H9 (cell line): Measurements from ENCODE around the gene CDH3. TPM values are rescaled to one million over a fixed set of nuclear protein-coding genes. Genes with fewer than 3 reads are reported as not detected.

Source experiments
- DNase-seq: peaks from one replicate; pipeline ENCODE4 v3.0.0-alpha.2; 2017
- H2AFZ ChIP-seq: one replicate; pipeline ENCODE4 v1.6.1; 2013; ENCODE audit warnings: mild to moderate bottlenecking, low read length, control low read depth, moderate library complexity
- H2AK5ac ChIP-seq: 2 replicates; pipeline ENCODE4 v1.6.1; 2013; ENCODE audit warnings: low read length, control low read depth, mixed read lengths; ENCODE audit not compliant: insufficient read length
- H2BK120ac ChIP-seq: one replicate; pipeline ENCODE4 v1.6.1; 2013; ENCODE audit warnings: low read depth, mild to moderate bottlenecking, low read length, control low read depth, inconsistent platforms; ENCODE audit not compliant: poor library complexity, severe bottlenecking
- H2BK12ac ChIP-seq: 2 replicates; pipeline ENCODE4 v1.6.1; 2013; ENCODE audit warnings: low read length, control low read depth, mixed read lengths, low read depth; ENCODE audit not compliant: insufficient read length
- H2BK15ac ChIP-seq: 2 replicates; pipeline ENCODE4 v1.6.1; 2013; ENCODE audit warnings: low read depth, low read length, control low read depth
- H2BK20ac ChIP-seq: one replicate; pipeline ENCODE4 v1.6.1; 2013; ENCODE audit warnings: low read depth, mild to moderate bottlenecking, low read length, control low read depth, inconsistent platforms; ENCODE audit not compliant: poor library complexity, severe bottlenecking
- H2BK5ac ChIP-seq: 2 replicates; pipeline ENCODE4 v1.6.1; 2013; ENCODE audit warnings: low read length, control low read depth, mixed read lengths; ENCODE audit not compliant: insufficient read length
- H3K14ac ChIP-seq: 2 replicates; pipeline ENCODE4 v1.6.1; 2013; ENCODE audit warnings: low read length, control low read depth; ENCODE audit not compliant: insufficient read depth
- H3K18ac ChIP-seq: 2 replicates; pipeline ENCODE4 v1.6.1; 2013; ENCODE audit warnings: low read depth, mild to moderate bottlenecking, mixed read lengths, low read length, control low read depth; ENCODE audit not compliant: insufficient read length
- H3K23ac ChIP-seq: 2 replicates; pipeline ENCODE4 v1.6.1; 2013; ENCODE audit warnings: low read length, control low read depth, mixed read lengths, low read depth; ENCODE audit not compliant: insufficient read length
- H3K23me2 ChIP-seq: 2 replicates; pipeline ENCODE4 v1.6.1; 2013; ENCODE audit warnings: low read depth, mild to moderate bottlenecking, mixed read lengths, low read length, control low read depth; ENCODE audit not compliant: insufficient read length, poor library complexity, severe bottlenecking
- H3K27ac ChIP-seq: 2 replicates; pipeline ENCODE4 v1.5.1; 2013; ENCODE audit warnings: low read length, control low read depth, mixed read lengths, low read depth; ENCODE audit not compliant: insufficient read length
- H3K27me3 ChIP-seq: 2 replicates; pipeline ENCODE4 v1.6.1; 2013; ENCODE audit warnings: low read length, control low read depth, inconsistent platforms; ENCODE audit not compliant: insufficient read depth
- H3K4ac ChIP-seq: 2 replicates; pipeline ENCODE4 v1.6.1; 2013; ENCODE audit warnings: low read depth, mild to moderate bottlenecking, control low read depth, inconsistent platforms, low read length, moderate library complexity
- H3K4me1 ChIP-seq: 2 replicates; pipeline ENCODE4 v1.6.1; 2013; ENCODE audit warnings: low read length, control low read depth, inconsistent platforms; ENCODE audit not compliant: insufficient read depth
- H3K4me2 ChIP-seq: 2 replicates; pipeline ENCODE4 v1.6.1; 2013; ENCODE audit warnings: low read length, control low read depth, mixed read lengths; ENCODE audit not compliant: insufficient read length, insufficient read depth
- H3K56ac ChIP-seq: 2 replicates; pipeline ENCODE4 v1.6.1; 2013; ENCODE audit warnings: low read depth, mild to moderate bottlenecking, mixed read lengths, low read length, control low read depth; ENCODE audit not compliant: insufficient read length
- H3K79me1 ChIP-seq: 2 replicates; pipeline ENCODE4 v1.6.1; 2013; ENCODE audit warnings: low read depth, mild to moderate bottlenecking, moderate library complexity, low read length, control low read depth, inconsistent platforms; ENCODE audit not compliant: insufficient read depth, poor library complexity, severe bottlenecking
- H3K79me2 ChIP-seq: 2 replicates; pipeline ENCODE4 v1.6.1; 2013; ENCODE audit warnings: low read length, control low read depth, inconsistent platforms; ENCODE audit not compliant: insufficient read depth
- H3K9ac ChIP-seq: 2 replicates; pipeline ENCODE4 v1.6.1; 2013; ENCODE audit warnings: low read length, control low read depth, mixed read lengths; ENCODE audit not compliant: insufficient read length; ENCODE audit errors: extremely low read depth
- H3K9me3 ChIP-seq: one replicate; pipeline ENCODE4 v1.6.1; 2013; ENCODE audit warnings: low read depth, low read length, inconsistent platforms; ENCODE audit not compliant: control insufficient read depth
- H3T11ph ChIP-seq: one replicate; pipeline ENCODE4 v1.6.1; 2013; ENCODE audit warnings: mild to moderate bottlenecking, low read length, control low read depth, inconsistent platforms
- H4K20me1 ChIP-seq: one replicate; pipeline ENCODE4 v1.6.1; 2013; ENCODE audit not compliant: control insufficient read depth, insufficient read length, insufficient read depth
- H4K5ac ChIP-seq: 2 replicates; pipeline ENCODE4 v1.6.1; 2013; ENCODE audit warnings: low read depth, mild to moderate bottlenecking, mixed read lengths, low read length, control low read depth; ENCODE audit not compliant: insufficient read length
- H4K8ac ChIP-seq: replicated peaks from 2 replicates; pipeline ENCODE4 v1.6.1; 2013; ENCODE audit warnings: low read length, control low read depth, mixed read lengths, low read depth; ENCODE audit not compliant: insufficient read length
- H4K91ac ChIP-seq: 2 replicates; pipeline ENCODE4 v1.6.1; 2013; ENCODE audit warnings: low read depth, mild to moderate bottlenecking, moderate library complexity, mixed read lengths, low read length, control low read depth; ENCODE audit not compliant: insufficient read length
- H3K27ac Mint-ChIP-seq, 3 experiments: 2 replicates in 2 of 3; 3 replicates in 1 of 3; pipeline ENCODE4 v1.8.0; 2020 to 2021; ENCODE audit warnings: mixed read lengths in 3 of 3, mild to moderate bottlenecking in 1 of 3, moderate library complexity in 1 of 3
- H3K27me3 Mint-ChIP-seq: 2 replicates; pipeline ENCODE4 v1.8.0; 2021; ENCODE audit warnings: low read depth, mild to moderate bottlenecking, moderate library complexity, mixed read lengths
- H3K36me3 Mint-ChIP-seq, 3 experiments: 2 replicates in 2 of 3; 3 replicates in 1 of 3; pipeline ENCODE4 v1.8.0; 2020 to 2021; ENCODE audit warnings: low read depth in 3 of 3, mixed read lengths in 3 of 3; ENCODE audit not compliant: insufficient read depth in 1 of 3
- H3K4me1 Mint-ChIP-seq, 2 experiments: 2 replicates each; pipeline ENCODE4 v1.8.0; 2020; ENCODE audit warnings: mixed read lengths in 2 of 2
- H3K4me3 Mint-ChIP-seq, 2 experiments: 2 replicates in 1 of 2; 3 replicates in 1 of 2; pipeline ENCODE4 v1.8.0; 2020 to 2021; ENCODE audit warnings: mild to moderate bottlenecking in 2 of 2, mixed read lengths in 2 of 2, moderate library complexity in 1 of 2
- H3K9me3 Mint-ChIP-seq, 2 experiments: 2 replicates in 1 of 2; 3 replicates in 1 of 2; pipeline ENCODE4 v1.8.0; 2020; ENCODE audit warnings: mild to moderate bottlenecking in 2 of 2, mixed read lengths in 2 of 2, moderate library complexity in 1 of 2
- WGBS: extraction: QIAGEN DNeasy Blood & Tissue Kit; methylation state at CpG from one replicate; pipeline ENCODE4 v1.1.7; 2013; ENCODE audit warnings: missing lambda C conversion rate, low lambda C conversion rate, mixed read lengths; ENCODE audit not compliant: insufficient read length; ENCODE audit errors: extremely low coverage; 5-methylcytosine and 5-hydroxymethylcytosine counted together
- total RNA-seq: library from RNA; stranded (reverse); gene quantifications from 2 replicates; pipeline ENCODE4 v1.2.1, GENCODE V29; 2021
- TF ChIP-seq, protein P1 (sequence below): fragments of 200-600 bp; sonication (generic); conservative IDR thresholded peaks from 3 replicates; pipeline ENCODE4 v1.8.0; 2021; ENCODE audit warnings: antibody characterized with exemption, mild to moderate bottlenecking

The CDH3 gene
- total RNA-seq, 1 experiment from 2014 or later, result 97.2 TPM

GRCh38 chr16:68607443-68607842 lies 37.7 kb upstream of the CDH3 start:
- Histone ChIP-seq H3K9ac (no peak overlapping the region), H4K8ac (no peak overlapping the region), H3K56ac (no peak overlapping the region), H3K9me3 (no peaks in the 10 kb centered on the region), H2AK5ac (no peak overlapping the region), H2BK20ac (no peak overlapping the region), H3K4me2 (no peak overlapping the region), H3T11ph (no peak overlapping the region), H3K79me2 (no peaks in the 10 kb centered on the region), H3K27me3 (no peaks in the 10 kb centered on the region), H3K14ac (no peak overlapping the region), H3K27ac (no peak overlapping the region), H3K18ac (no peak overlapping the region), H2BK120ac (no peak overlapping the region), H3K23me2 (no peaks in the 10 kb centered on the region), H2BK5ac (no peak overlapping the region), H4K91ac (no peak overlapping the region), H3K4me1 (no peaks in the 10 kb centered on the region), H2AFZ (no peak overlapping the region), H4K5ac (no peak overlapping the region), H2BK12ac (no peak overlapping the region), H3K79me1 (no peaks in the 10 kb centered on the region), H3K23ac (no peak overlapping the region), H4K20me1 (no peaks in the 10 kb centered on the region), H2BK15ac (no peak overlapping the region), H3K4ac (no peak overlapping the region)
- no peaks in the 10 kb centered on the region for H3K9me3 Mint-ChIP-seq
- DNase-seq, result no peak
- H3K4me3 Mint-ChIP-seq, result no peak overlapping the region
- no peaks in the 10 kb centered on the region for H3K36me3 Mint-ChIP-seq
- no peaks in the 10 kb centered on the region; the same call in 1 of the 2 replicates for H3K27me3 Mint-ChIP-seq
- H3K4me1 Mint-ChIP-seq, result peaks cover 11% of the 10 kb centered on the region in 2 experiments
- H3K27ac Mint-ChIP-seq, result no peak overlapping the region; a peak in 2 of 7 replicates
- WGBS, result no CpG with 5 or more reads among the region's 7 CpGs
- TF ChIP-seq, protein P1, sequence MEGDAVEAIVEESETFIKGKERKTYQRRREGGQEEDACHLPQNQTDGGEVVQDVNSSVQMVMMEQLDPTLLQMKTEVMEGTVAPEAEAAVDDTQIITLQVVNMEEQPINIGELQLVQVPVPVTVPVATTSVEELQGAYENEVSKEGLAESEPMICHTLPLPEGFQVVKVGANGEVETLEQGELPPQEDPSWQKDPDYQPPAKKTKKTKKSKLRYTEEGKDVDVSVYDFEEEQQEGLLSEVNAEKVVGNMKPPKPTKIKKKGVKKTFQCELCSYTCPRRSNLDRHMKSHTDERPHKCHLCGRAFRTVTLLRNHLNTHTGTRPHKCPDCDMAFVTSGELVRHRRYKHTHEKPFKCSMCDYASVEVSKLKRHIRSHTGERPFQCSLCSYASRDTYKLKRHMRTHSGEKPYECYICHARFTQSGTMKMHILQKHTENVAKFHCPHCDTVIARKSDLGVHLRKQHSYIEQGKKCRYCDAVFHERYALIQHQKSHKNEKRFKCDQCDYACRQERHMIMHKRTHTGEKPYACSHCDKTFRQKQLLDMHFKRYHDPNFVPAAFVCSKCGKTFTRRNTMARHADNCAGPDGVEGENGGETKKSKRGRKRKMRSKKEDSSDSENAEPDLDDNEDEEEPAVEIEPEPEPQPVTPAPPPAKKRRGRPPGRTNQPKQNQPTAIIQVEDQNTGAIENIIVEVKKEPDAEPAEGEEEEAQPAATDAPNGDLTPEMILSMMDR, result no peak
